K562 (cell line): ENCODE measurements around the gene LTA4H. TPM values are rescaled to one million over a fixed set of nuclear protein-coding genes. Genes with fewer than 3 reads are reported as not detected.

ENCODE experiments used
- ATAC-seq: fragments of 200-7000 bp; cut with Tn5 transposase; 3 replicates; pipeline ENCODE4 v1.9.1; 2020; ENCODE audit warnings: moderate library complexity
- BruUV-seq: library from RNA; stranded (reverse); fragments of 400-500 nt; replicated peaks from 2 replicates; lab custom pipeline; 2021; lab: Mats Ljungman, UMichigan
- CTCF ChIA-PET: fragments of 300-600 bp; formaldehyde crosslinking; extraction: SDS; loops from one replicate; lab custom pipeline; 2021; ENCODE audit warnings: low intra/inter-chr PET ratio; lab: Yijun Ruan, JAX
- POLR2A ChIA-PET: fragments of 300-600, 350-650 bp; sonication (Branson Sonifier 250); formaldehyde crosslinking; extraction: SDS; loops from one replicate; lab custom pipeline; 2021; ENCODE audit warnings: antibody characterized with exemption, inconsistent platforms; lab: Yijun Ruan, JAX
- DNase-seq, 4 experiments: peaks; one replicate each; pipeline versions ENCODE4 v3.0.0 to v3.0.0-alpha.2; 2011 to 2018; ENCODE audit warnings: low spot score in 3 of 4, mixed read lengths in 3 of 4; ENCODE audit errors: extremely low read depth in 1 of 4
- FAIRE-seq: peaks from 2 replicates; lab custom pipeline; 2011; peaks lifted over from hg19 to GRCh38; lab: Jason Lieb, UNC
- H2AFZ ChIP-seq: 2 replicates; pipeline ENCODE4 v1.6.0; 2011; ENCODE audit warnings: low read depth, low read length, control low read depth, inconsistent platforms
- H3K27ac ChIP-seq: fragments of 200-600 bp; 3 replicates; pipeline ENCODE4 v1.8.0; 2011; ENCODE audit warnings: low read depth, mild to moderate bottlenecking, control low read depth, inconsistent platforms, low read length, moderate library complexity, mixed read lengths; ENCODE audit errors: extremely low read depth
- H3K27me3 ChIP-seq, 2 experiments: fragments of 300-600 bp in 1 of 2; 2 replicates in 1 of 2; 3 replicates in 1 of 2; pipeline versions ENCODE4 v1.6.0 to v1.8.0; 2011; ENCODE audit warnings: inconsistent platforms in 2 of 2, low read length in 2 of 2, mild to moderate bottlenecking in 1 of 2, mixed read lengths in 1 of 2, moderate library complexity in 1 of 2; ENCODE audit not compliant: control insufficient read depth in 2 of 2, insufficient read depth in 2 of 2
- H3K36me3 ChIP-seq: fragments of 300-600 bp; 3 replicates; pipeline ENCODE4 v1.8.0; 2011; ENCODE audit warnings: mild to moderate bottlenecking, low read length, inconsistent platforms; ENCODE audit not compliant: control insufficient read depth, insufficient read depth
- H3K4me1 ChIP-seq, 2 experiments: fragments of 200-600 bp in 1 of 2; replicated peaks in 1 of 2; 2 replicates in 1 of 2; 3 replicates in 1 of 2; pipeline versions ENCODE4 v1.5.1 to v1.8.0; 2011; ENCODE audit warnings: inconsistent platforms in 2 of 2, low read length in 2 of 2, mild to moderate bottlenecking in 1 of 2, mixed read lengths in 1 of 2, moderate library complexity in 1 of 2; ENCODE audit not compliant: control insufficient read depth in 2 of 2, insufficient read depth in 2 of 2
- H3K4me2 ChIP-seq: 2 replicates; pipeline ENCODE4 v1.6.1; 2011; ENCODE audit warnings: low read length, control low read depth, inconsistent platforms, mixed read lengths; ENCODE audit not compliant: insufficient read depth
- H3K4me3 ChIP-seq: fragments of 200-600 bp; sonication (generic), shearing (Covaris generic); 2 replicates; pipeline ENCODE4 v1.5.1; 2016; ENCODE audit warnings: control low read depth, inconsistent platforms
- H3K79me2 ChIP-seq: fragments of 200-600 bp; 3 replicates; pipeline ENCODE4 v1.8.0; 2011; ENCODE audit warnings: low read length, inconsistent platforms; ENCODE audit not compliant: control insufficient read depth, insufficient read depth
- H3K9ac ChIP-seq, 2 experiments: 2 replicates each; pipeline versions ENCODE4 v1.6.0 to v1.6.1; 2011; ENCODE audit warnings: low read depth in 2 of 2, low read length in 2 of 2, control low read depth in 1 of 2, inconsistent platforms in 1 of 2, mild to moderate bottlenecking in 1 of 2, mixed read lengths in 1 of 2; ENCODE audit not compliant: insufficient read depth in 1 of 2
- H3K9me1 ChIP-seq: one replicate; pipeline ENCODE4 v1.6.0; 2011; ENCODE audit warnings: inconsistent platforms, mild to moderate bottlenecking, low read length, moderate library complexity; ENCODE audit not compliant: control insufficient read depth, insufficient read depth
- H3K9me3 ChIP-seq: replicated peaks from 2 replicates; pipeline ENCODE4 v1.5.1; 2011; ENCODE audit warnings: low read depth, low read length, inconsistent platforms; ENCODE audit not compliant: control insufficient read depth, insufficient read depth
- H4K20me1 ChIP-seq: replicated peaks from 2 replicates; pipeline ENCODE4 v1.6.1; 2011; ENCODE audit warnings: low read length, inconsistent platforms, mixed read lengths; ENCODE audit not compliant: control insufficient read depth, insufficient read depth
- EP300 ChIP-seq: IDR thresholded peaks from 2 replicates; pipeline ENCODE4 v1.6.1; 2012; ENCODE audit warnings: low read length, improper control_type of control experiment
- HOMEZ ChIP-seq: fragments of 250-450 bp; sonication (Bioruptor Pico); IDR thresholded peaks from 2 replicates; pipeline ENCODE4 v1.4.0; 2020; ENCODE audit warnings: mild to moderate bottlenecking, moderate library complexity
- IRF2 ChIP-seq: sonication (generic); formaldehyde crosslinking; IDR thresholded peaks from 2 replicates; pipeline ENCODE4 v1.8.1; 2022; ENCODE audit warnings: mild to moderate bottlenecking, missing genetic modification reagents
- KLF13 ChIP-seq: fragments of 450-650 bp; IDR thresholded peaks from 2 replicates; pipeline ENCODE4 v1.6.1; 2016; ENCODE audit warnings: missing genetic modification characterization, low read depth, mild to moderate bottlenecking, missing compliant biosample characterization, moderate library complexity, borderline replicate concordance
- PKNOX1 ChIP-seq: fragments of 450-650 bp; IDR thresholded peaks from 2 replicates; pipeline ENCODE4 v1.6.1; 2016
- SIRT6 ChIP-seq: IDR thresholded peaks from one replicate; pipeline ENCODE4 v1.6.1; 2012; ENCODE audit warnings: low read depth, mild to moderate bottlenecking, control low read depth, inconsistent platforms, low read length, moderate library complexity
- ZNF121 ChIP-seq: sonication (generic); formaldehyde crosslinking; conservative IDR thresholded peaks from 2 replicates; pipeline ENCODE4 v1.8.0; 2022; ENCODE audit warnings: missing genetic modification reagents
- ZNF583 ChIP-seq: fragments of 250-450 bp; sonication (Bioruptor Pico); IDR thresholded peaks from 2 replicates; pipeline ENCODE4 v1.4.0; 2020
- WGBS: fragments of 100-300 bp; shearing (Covaris generic); methylation state at CpG from one replicate; pipeline ENCODE4 v1.1.6; 2016; ENCODE audit warnings: low coverage, mixed read lengths; ENCODE audit not compliant: insufficient coverage; ENCODE audit errors: missing lambda C conversion rate; 5-methylcytosine and 5-hydroxymethylcytosine counted together
- in situ Hi-C: fragments of 300-500 bp; cut with MboI; formaldehyde crosslinking; loops from 4 replicates; pipeline ENCODE4 v1.15.0; 2018; ENCODE audit warnings: inconsistent platforms, mixed read lengths
- intact Hi-C: fragments of 100-400 bp; cut with micrococcal nuclease; formaldehyde crosslinking; loops from 2 replicates; pipeline ENCODE4 v1.14.2; 2022
- polyA plus RNA-seq, 8 experiments: library from polyadenylated mRNA; depleted of rRNA in 4 of 8; stranded (reverse) in 5 of 8; unstranded in 3 of 8; fragments of >200 nt; fragmentation: Nextera tagmentation in 2 of 8; fragmentation: Illumina TruSeq in 1 of 8; extraction: Ambion mirVana in 2 of 8; extraction: Trizol in 1 of 8; gene quantifications; 2 replicates each; pipeline versions ENCODE4 v1.2.1 to v1.2.3, GENCODE V29; 2011 to 2014; ENCODE audit warnings: inconsistent platforms in 1 of 8, missing spikeins in 1 of 8
- total RNA-seq, 7 experiments: library from RNA; depleted of rRNA in 6 of 7; stranded (reverse); fragments of >200 nt in 6 of 7; fragmentation: Illumina TruSeq in 2 of 7; extraction: Trizol in 2 of 7; gene quantifications; 2 replicates each; pipeline versions ENCODE4 v1.2.1 to v1.2.3, GENCODE V29; 2011 to 2021; ENCODE audit warnings: low replicate concordance in 1 of 7

Gene LTA4H
- total and polyA plus RNA-seq, 9 of the 15 experiments (the other 6 are each of a cell fraction or from before 2014, with no cell fraction given): 25.2 to 58.1 (median 40.5) TPM

- intact Hi-C loops (no loop called here), in situ Hi-C loops (no loop called here)
- DNase-seq (no peak), ATAC-seq (no peak), FAIRE-seq (no peak)
- Histone ChIP-seq H3K36me3 (no peaks in the 10 kb centered on the region), H3K27ac (no peak overlapping the region), H3K79me2 (no peaks in the 10 kb centered on the region), H3K9me3 (no peaks in the 10 kb centered on the region), H3K9ac (no peak overlapping the region), H3K27me3 (no peaks in the 10 kb centered on the region), H3K4me1 (peaks cover 0 to 6% of the 10 kb centered on the region in 2 experiments; a peak in 2 of 5 replicates), H3K4me3 (no peak overlapping the region), H2AFZ (no peak overlapping the region), H3K4me2 (no peak overlapping the region), H3K9me1 (no peaks in the 10 kb centered on the region), H4K20me1 (no peaks in the 10 kb centered on the region)
- POLR2A ChIA-PET: no interaction called here
- TF ChIP-seq PKNOX1: peak; percentile 51
- TF ChIP-seq IRF2 (CRISPR knock-in tag): no peak
- CTCF ChIA-PET: no interaction called here
- BruUV-seq: no TSS peak
- 17% methylated on average over 2 of the region's 2 CpGs for WGBS
These were observed 49.2 kb upstream of the LTA4H start for GRCh38 chr12:96084624-96085023.

- H3K9ac ChIP-seq: no peak overlapping the region
- DNase-seq (peak in 1 of 4 experiments; percentile 35), FAIRE-seq (no peak), ATAC-seq (peak; percentile 54)
- H3K4me2 ChIP-seq: no peak overlapping the region
- intact Hi-C loops (no loop called here), in situ Hi-C loops (no loop called here)
- no peaks in the 10 kb centered on the region for H3K36me3 ChIP-seq
- peak overlapping the region; percentile 49 for H2AFZ ChIP-seq
- no peaks in the 10 kb centered on the region for H4K20me1 ChIP-seq
- H3K27ac ChIP-seq: no peak overlapping the region
- H3K4me1 ChIP-seq: peaks cover 0 to 6% of the 10 kb centered on the region in 2 experiments; a peak in 2 of 5 replicates
- no peak overlapping the region for H3K4me3 ChIP-seq
- BruUV-seq: no TSS peak
- H3K9me3 ChIP-seq: no peaks in the 10 kb centered on the region
- CTCF ChIA-PET: interaction anchor here (0.6 kb wide), 1 partner anchor 963 kb away, joined by 6 read pairs; no protein-coding TSS in a partner anchor
- no peaks in the 10 kb centered on the region for H3K79me2 ChIP-seq
- peaks cover 0 to 4% of the 10 kb centered on the region in 2 experiments; a peak in 1 of 5 replicates for H3K27me3 ChIP-seq
- POLR2A ChIA-PET: no interaction called here
- WGBS: 19% methylated on average over 9 of the region's 9 CpGs
- H3K9me1 ChIP-seq: no peaks in the 10 kb centered on the region
- TF ChIP-seq EP300 (no peak), ZNF121 (CRISPR knock-in tag) (no peak), ZNF583 (peak; percentile 98), HOMEZ (CRISPR knock-in tag) (peak; percentile 90), KLF13 (tag) (peak; percentile 93), SIRT6 (no peak)
These were observed 47.8 kb upstream of the LTA4H start for GRCh38 chr12:96083020-96083719.
